GM18867 (cell line): ENCODE results near the gene PLIN3.
A peak's percentile ranks its signal among the peaks of the same experiment; 100 is the strongest.
"Not testable (repeated sequence)": the region's sequence is repeated elsewhere in the genome, so short reads cannot be mapped to it uniquely, and the experiment has no call there.

ENCODE experiments used
- ATAC-seq: cut with Tn5 transposase; IDR thresholded peaks from one replicate; pipeline ENCODE4 v1.9.1; 2021; ENCODE audit warnings: mild to moderate bottlenecking, moderate library complexity; ENCODE audit not compliant: unreplicated experiment

The PLIN3 gene

GRCh38 chr19:4847190-4847973, 20.1 kb downstream of the PLIN3 start:
- no peak for ATAC-seq

- ATAC-seq = not testable (repeated sequence)
These were observed 21.5 kb downstream of the PLIN3 start for GRCh38 chr19:4845975-4846374.

- ATAC-seq = no peak
These were observed 22.9 kb downstream of the PLIN3 start for GRCh38 chr19:4844348-4845179.

- ATAC-seq = no peak
These were observed 23.9 kb downstream of the PLIN3 start for GRCh38 chr19:4843647-4843965.

GRCh38 chr19:4839192-4839591, 28.3 kb downstream of the PLIN3 start:
- no peak for ATAC-seq

- ATAC-seq = no peak
These were observed 34.7 kb downstream of the PLIN3 start for GRCh38 chr19:4832776-4833175.

- not testable (repeated sequence) for ATAC-seq
These were observed 35.5 kb downstream of the PLIN3 start for GRCh38 chr19:4831979-4832340.

GRCh38 chr19:4831304-4831978, 36.0 kb downstream of the PLIN3 start, which contains the start of gene TICAM1:
TSS of gene TICAM1 (minus strand) at chr19:4831712. CDS start at chr19:4818377, 13,335 bp downstream.
- ATAC-seq = peak; percentile 64

- ATAC-seq = no peak
These were observed 36.6 kb downstream of the PLIN3 start for GRCh38 chr19:4830768-4831265.

- no peak for ATAC-seq
These were observed 37.1 kb downstream of the PLIN3 start for GRCh38 chr19:4830332-4830731.

- no peak for ATAC-seq
These were observed 38.3 kb downstream of the PLIN3 start for GRCh38 chr19:4829001-4829712.

GRCh38 chr19:4823577-4823976, 43.9 kb downstream of the PLIN3 start:
- no peak for ATAC-seq

- not testable (repeated sequence) for ATAC-seq
These were observed 45.1 kb downstream of the PLIN3 start for GRCh38 chr19:4822354-4822753.

GRCh38 chr19:4821265-4821664, 46.2 kb downstream of the PLIN3 start:
- ATAC-seq = no peak

- no peak for ATAC-seq
These were observed 49.8 kb downstream of the PLIN3 start for GRCh38 chr19:4817467-4818277.

- no peak for ATAC-seq
These were observed 50.6 kb downstream of the PLIN3 start for GRCh38 chr19:4816950-4817278.

GRCh38 chr19:4816202-4816949, 51.1 kb downstream of the PLIN3 start:
- ATAC-seq = no peak

- no peak for ATAC-seq
These were observed 51.9 kb downstream of the PLIN3 start for GRCh38 chr19:4815426-4816201.
